Smooth muscle cell (in vitro differentiated cells): ENCODE results near the gene TBX2. TPM values are rescaled to one million over a fixed set of nuclear protein-coding genes. Genes with fewer than 3 reads are reported as not detected.

ENCODE experiments used
- DNase-seq: peaks from one replicate; lab custom pipeline; 2025; ENCODE audit not compliant: unreplicated experiment; lab: John Stamatoyannopoulos, UW
- H2AFZ ChIP-seq: fragments of 200-600 bp; sonication (generic); 2 replicates; pipeline ENCODE4 v1.6.0; 2016; ENCODE audit warnings: antibody characterized with exemption, low read depth, mild to moderate bottlenecking
- H3F3A ChIP-seq: fragments of 200-600 bp; sonication (generic); 2 replicates; pipeline ENCODE4 v1.6.0; 2017; ENCODE audit warnings: antibody characterized with exemption, low read depth
- H3K27ac ChIP-seq: fragments of 200-600 bp; sonication (generic); 2 replicates; pipeline ENCODE4 v1.5.1; 2016; ENCODE audit warnings: low read depth, mild to moderate bottlenecking
- H3K27me3 ChIP-seq: fragments of 200-600 bp; sonication (generic); 2 replicates; pipeline ENCODE4 v1.6.1; 2016; ENCODE audit warnings: low read depth, mild to moderate bottlenecking
- H3K36me3 ChIP-seq: fragments of 200-600 bp; sonication (generic); 2 replicates; pipeline ENCODE4 v1.5.1; 2016; ENCODE audit warnings: low read depth
- H3K4me1 ChIP-seq: fragments of 200-600 bp; sonication (generic); 2 replicates; pipeline ENCODE4 v1.5.1; 2016; ENCODE audit warnings: low read depth
- H3K4me2 ChIP-seq: fragments of 200-600 bp; sonication (generic); 2 replicates; pipeline ENCODE4 v1.6.0; 2016; ENCODE audit warnings: mild to moderate bottlenecking
- H3K4me3 ChIP-seq: fragments of 200-600 bp; sonication (generic); 2 replicates; pipeline ENCODE4 v1.5.1; 2016; ENCODE audit warnings: mild to moderate bottlenecking
- H3K79me2 ChIP-seq: fragments of 200-600 bp; sonication (generic); 2 replicates; pipeline ENCODE4 v1.6.0; 2016; ENCODE audit warnings: low read depth, mild to moderate bottlenecking
- H3K9ac ChIP-seq: fragments of 200-600 bp; sonication (generic); 2 replicates; pipeline ENCODE4 v1.6.0; 2016; ENCODE audit warnings: low read depth
- H3K9me3 ChIP-seq: fragments of 200-600 bp; sonication (generic); replicated peaks from 2 replicates; pipeline ENCODE4 v1.5.1; 2016; ENCODE audit warnings: low read depth
- H4K20me1 ChIP-seq: fragments of 200-600 bp; sonication (generic); 2 replicates; pipeline ENCODE4 v1.6.0; 2016; ENCODE audit warnings: low read depth
- WGBS: methylation state at CpG from one replicate; pipeline ENCODE4 v1.1.7; 2016; ENCODE audit warnings: low lambda C conversion rate; 5-methylcytosine and 5-hydroxymethylcytosine counted together
- polyA plus RNA-seq: library from polyadenylated mRNA; unstranded; fragments of >200 nt; fragmentation: Nextera tagmentation; extraction: Ambion mirVana; gene quantifications from 2 replicates; pipeline ENCODE4 v1.2.1, GENCODE V29; 2016
- total RNA-seq: library from RNA; depleted of rRNA; stranded (reverse); fragments of >200 nt; gene quantifications from 2 replicates; pipeline ENCODE4 v1.2.3, GENCODE V29; 2014
- TF ChIP-seq, protein P1 (sequence below): fragments of 200-600 bp; sonication (generic); IDR thresholded peaks from 2 replicates; pipeline ENCODE4 v1.5.1; 2017; ENCODE audit warnings: borderline replicate concordance, mild to moderate bottlenecking, antibody characterized with exemption; ENCODE audit not compliant: insufficient read depth, poor library complexity, severe bottlenecking

TBX2 gene
- total and polyA plus RNA-seq, 2 experiments from 2014 or later: 46.7 to 146 TPM

GRCh38 chr17:61404663-61404912, 4.9 kb downstream of the TBX2 start:
- peaks cover 8% of the 10 kb centered on the region for H3F3A ChIP-seq
- no peaks in the 10 kb centered on the region for H3K9me3 ChIP-seq
- no peak for DNase-seq
- peaks cover 83% of the 10 kb centered on the region for H4K20me1 ChIP-seq
- H3K9ac ChIP-seq: no peak overlapping the region
- TF ChIP-seq, protein P1, sequence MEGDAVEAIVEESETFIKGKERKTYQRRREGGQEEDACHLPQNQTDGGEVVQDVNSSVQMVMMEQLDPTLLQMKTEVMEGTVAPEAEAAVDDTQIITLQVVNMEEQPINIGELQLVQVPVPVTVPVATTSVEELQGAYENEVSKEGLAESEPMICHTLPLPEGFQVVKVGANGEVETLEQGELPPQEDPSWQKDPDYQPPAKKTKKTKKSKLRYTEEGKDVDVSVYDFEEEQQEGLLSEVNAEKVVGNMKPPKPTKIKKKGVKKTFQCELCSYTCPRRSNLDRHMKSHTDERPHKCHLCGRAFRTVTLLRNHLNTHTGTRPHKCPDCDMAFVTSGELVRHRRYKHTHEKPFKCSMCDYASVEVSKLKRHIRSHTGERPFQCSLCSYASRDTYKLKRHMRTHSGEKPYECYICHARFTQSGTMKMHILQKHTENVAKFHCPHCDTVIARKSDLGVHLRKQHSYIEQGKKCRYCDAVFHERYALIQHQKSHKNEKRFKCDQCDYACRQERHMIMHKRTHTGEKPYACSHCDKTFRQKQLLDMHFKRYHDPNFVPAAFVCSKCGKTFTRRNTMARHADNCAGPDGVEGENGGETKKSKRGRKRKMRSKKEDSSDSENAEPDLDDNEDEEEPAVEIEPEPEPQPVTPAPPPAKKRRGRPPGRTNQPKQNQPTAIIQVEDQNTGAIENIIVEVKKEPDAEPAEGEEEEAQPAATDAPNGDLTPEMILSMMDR: no peak
- peak overlapping the region; percentile 97 for H3K4me2 ChIP-seq
- peaks cover 32% of the 10 kb centered on the region for H3K4me1 ChIP-seq
- peaks cover 43% of the 10 kb centered on the region for H3K27me3 ChIP-seq
- H3K79me2 ChIP-seq: peaks cover 68% of the 10 kb centered on the region
- WGBS: 23% methylated on average over 14 of the region's 27 CpGs
- H3K36me3 ChIP-seq: no peaks in the 10 kb centered on the region
- peak overlapping the region; percentile 77 for H3K4me3 ChIP-seq
- H3K27ac ChIP-seq: no peak overlapping the region
- H2AFZ ChIP-seq: no peak overlapping the region

DNA sequence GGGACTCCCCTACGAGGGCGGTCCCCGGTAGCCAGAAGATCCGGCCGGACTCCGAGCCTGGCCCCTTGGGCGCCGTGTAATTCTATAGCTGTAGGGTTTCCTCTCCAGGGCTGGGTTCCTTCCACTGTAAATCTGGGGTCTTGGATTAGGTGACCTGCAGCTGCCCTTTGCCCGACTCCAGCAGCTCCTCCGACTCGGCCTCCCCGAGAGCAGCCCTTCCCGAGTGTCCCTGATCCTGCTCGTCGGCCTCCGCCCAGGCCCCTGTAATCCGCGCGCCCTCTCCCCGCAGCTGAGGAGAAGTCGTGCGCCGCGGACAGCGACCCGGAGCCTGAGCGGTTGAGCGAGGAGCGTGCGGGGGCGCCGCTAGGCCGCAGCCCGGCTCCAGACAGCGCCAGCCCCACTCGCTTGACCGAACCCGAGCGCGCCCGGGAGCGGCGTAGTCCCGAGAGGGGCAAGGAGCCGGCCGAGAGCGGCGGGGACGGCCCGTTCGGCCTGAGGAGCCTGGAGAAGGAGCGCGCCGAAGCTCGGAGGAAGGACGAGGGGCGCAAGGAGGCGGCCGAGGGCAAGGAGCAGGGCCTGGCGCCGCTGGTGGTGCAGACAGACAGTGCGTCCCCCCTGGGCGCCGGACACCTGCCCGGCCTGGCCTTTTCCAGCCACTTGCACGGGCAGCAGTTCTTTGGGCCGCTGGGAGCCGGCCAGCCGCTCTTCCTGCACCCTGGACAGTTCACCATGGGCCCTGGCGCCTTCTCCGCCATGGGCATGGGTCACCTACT, 5.5 kb downstream of the TBX2 start:
- H3K27me3 ChIP-seq: peaks cover 43% of the 10 kb centered on the region
- WGBS: 45% methylated on average over 69 of the region's 71 CpGs

GRCh38 chr17:61405686-61406536, 6.3 kb downstream of the TBX2 start:
- peaks cover 77% of the 10 kb centered on the region for H4K20me1 ChIP-seq
- H3K9ac ChIP-seq: no peak overlapping the region
- TF ChIP-seq, protein P1: no peak
- WGBS: 71% methylated on average over 33 of the region's 37 CpGs
- H3K36me3 ChIP-seq: no peaks in the 10 kb centered on the region
- H3K4me3 ChIP-seq: peak overlapping the region; percentile 77
- DNase-seq: no peak
- no peak overlapping the region for H2AFZ ChIP-seq
- H3K27ac ChIP-seq: no peak overlapping the region
- peaks cover 60% of the 10 kb centered on the region for H3K79me2 ChIP-seq
- H3K27me3 ChIP-seq: peaks cover 43% of the 10 kb centered on the region
- H3K4me2 ChIP-seq: peak overlapping the region; percentile 97
- peaks cover 31% of the 10 kb centered on the region for H3K4me1 ChIP-seq
- H3F3A ChIP-seq: peaks cover 18% of the 10 kb centered on the region
- no peaks in the 10 kb centered on the region for H3K9me3 ChIP-seq

More for the DNA sequence above, 5.5 kb downstream of the TBX2 start:
- H3K27ac ChIP-seq: no peak overlapping the region
- DNase-seq: no peak
- peaks cover 83% of the 10 kb centered on the region for H4K20me1 ChIP-seq
- H3F3A ChIP-seq: peaks cover 11% of the 10 kb centered on the region
- H3K4me2 ChIP-seq: peak overlapping the region; percentile 97
- H3K9ac ChIP-seq: no peak overlapping the region
- TF ChIP-seq, protein P1: no peak
- peaks cover 32% of the 10 kb centered on the region for H3K4me1 ChIP-seq
- no peaks in the 10 kb centered on the region for H3K36me3 ChIP-seq
- H3K79me2 ChIP-seq: peaks cover 66% of the 10 kb centered on the region
- H2AFZ ChIP-seq: no peak overlapping the region
- no peaks in the 10 kb centered on the region for H3K9me3 ChIP-seq
- peak overlapping the region; percentile 77 for H3K4me3 ChIP-seq

DNA sequence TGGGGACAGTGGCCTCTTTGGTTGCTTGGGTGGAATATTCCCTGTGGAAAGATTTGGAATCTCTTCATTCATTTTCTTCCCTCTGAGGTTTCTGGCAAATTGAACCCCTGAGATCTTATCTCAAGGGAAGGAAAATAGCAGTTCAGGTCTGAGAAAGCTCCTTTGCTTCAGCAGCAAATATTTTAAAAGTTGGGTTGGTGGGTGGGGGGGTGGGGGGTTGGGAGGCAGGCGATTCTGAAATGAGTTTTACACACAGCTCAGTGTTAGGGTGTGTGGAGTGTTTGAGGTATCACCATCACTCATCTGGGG, 6.8 kb downstream of the TBX2 start:
- TF ChIP-seq, protein P1: no peak
- Histone ChIP-seq H3K4me1 (peaks cover 30% of the 10 kb centered on the region), H3K27ac (no peak overlapping the region), H3F3A (peaks cover 18% of the 10 kb centered on the region), H3K4me2 (peak overlapping the region; percentile 97), H2AFZ (no peak overlapping the region), H3K4me3 (no peak overlapping the region), H3K79me2 (peaks cover 54% of the 10 kb centered on the region), H3K36me3 (no peaks in the 10 kb centered on the region), H3K27me3 (peaks cover 43% of the 10 kb centered on the region), H3K9ac (no peak overlapping the region), H3K9me3 (no peaks in the 10 kb centered on the region), H4K20me1 (peaks cover 72% of the 10 kb centered on the region)
- 57% methylated on average over 1 of the region's 1 CpG for WGBS
- DNase-seq: no peak
